GM12864 (cell line): ENCODE measurements around the gene TTC33.

Experiments
- DNase-seq: peaks from one replicate; pipeline ENCODE4 v3.0.0-alpha.2; 2011; ENCODE audit warnings: low read depth
- H3K4me3 ChIP-seq: 2 replicates; pipeline ENCODE4 v1.5.1; 2011; ENCODE audit warnings: mild to moderate bottlenecking, low read depth, low read length, control low read depth
- TF ChIP-seq, protein P1 (sequence below): IDR thresholded peaks from 2 replicates; pipeline ENCODE4 v1.5.1; 2011; ENCODE audit warnings: low read depth, mild to moderate bottlenecking, moderate library complexity, low read length, control low read depth, inconsistent platforms; ENCODE audit errors: missing control alignments

Gene TTC33

DNA sequence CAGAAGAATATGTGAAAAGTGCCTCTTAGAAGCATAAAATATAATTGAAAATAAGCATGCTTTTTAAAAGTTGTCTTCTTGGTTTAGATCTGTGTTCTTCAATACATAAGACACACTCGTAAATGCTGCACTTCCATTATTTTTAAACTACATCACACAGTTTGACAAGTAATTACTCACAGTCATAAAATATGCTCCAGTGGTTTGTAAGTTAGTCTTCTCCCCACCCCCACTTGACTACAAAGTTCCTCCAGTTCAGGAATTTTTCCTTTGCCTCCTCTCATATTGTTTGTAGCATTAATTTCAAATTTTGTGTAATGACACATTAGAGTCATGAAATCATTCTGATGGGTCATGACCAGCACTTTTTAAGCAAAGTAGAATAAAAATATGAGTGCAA lies 136.3 kb downstream of the TTC33 start:
- H3K4me3 ChIP-seq, result no peak overlapping the region
- TF ChIP-seq, protein P1, sequence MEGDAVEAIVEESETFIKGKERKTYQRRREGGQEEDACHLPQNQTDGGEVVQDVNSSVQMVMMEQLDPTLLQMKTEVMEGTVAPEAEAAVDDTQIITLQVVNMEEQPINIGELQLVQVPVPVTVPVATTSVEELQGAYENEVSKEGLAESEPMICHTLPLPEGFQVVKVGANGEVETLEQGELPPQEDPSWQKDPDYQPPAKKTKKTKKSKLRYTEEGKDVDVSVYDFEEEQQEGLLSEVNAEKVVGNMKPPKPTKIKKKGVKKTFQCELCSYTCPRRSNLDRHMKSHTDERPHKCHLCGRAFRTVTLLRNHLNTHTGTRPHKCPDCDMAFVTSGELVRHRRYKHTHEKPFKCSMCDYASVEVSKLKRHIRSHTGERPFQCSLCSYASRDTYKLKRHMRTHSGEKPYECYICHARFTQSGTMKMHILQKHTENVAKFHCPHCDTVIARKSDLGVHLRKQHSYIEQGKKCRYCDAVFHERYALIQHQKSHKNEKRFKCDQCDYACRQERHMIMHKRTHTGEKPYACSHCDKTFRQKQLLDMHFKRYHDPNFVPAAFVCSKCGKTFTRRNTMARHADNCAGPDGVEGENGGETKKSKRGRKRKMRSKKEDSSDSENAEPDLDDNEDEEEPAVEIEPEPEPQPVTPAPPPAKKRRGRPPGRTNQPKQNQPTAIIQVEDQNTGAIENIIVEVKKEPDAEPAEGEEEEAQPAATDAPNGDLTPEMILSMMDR, result no peak
- no peak for DNase-seq

DNA sequence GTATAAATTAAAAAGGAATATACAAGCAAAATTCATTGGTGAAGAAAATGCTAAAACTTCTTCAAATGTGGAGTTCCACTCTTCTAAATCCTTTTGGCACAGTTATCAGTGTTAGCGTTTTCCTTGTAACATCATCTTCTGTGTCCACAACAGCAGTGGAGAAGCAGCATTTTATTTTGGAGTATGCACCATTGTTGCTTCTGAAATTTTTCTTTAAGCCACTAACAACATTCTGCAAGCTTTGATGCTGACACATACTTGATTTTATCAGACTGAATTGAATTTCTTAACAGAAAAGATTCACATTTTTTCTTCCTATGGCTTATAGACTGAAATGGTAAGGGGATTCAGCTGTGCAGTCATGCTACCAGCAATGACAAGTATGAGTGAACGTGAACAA lies 136.8 kb downstream of the TTC33 start:
- no peak overlapping the region for H3K4me3 ChIP-seq
- TF ChIP-seq, protein P1, result no peak
- DNase-seq, result no peak

GRCh38 chr5:40616781-40617180 lies 139.0 kb downstream of the TTC33 start:
- TF ChIP-seq, protein P1, result no peak
- H3K4me3 ChIP-seq, result no peak overlapping the region
- DNase-seq, result no peak

GRCh38 chr5:40615586-40616170 lies 140.1 kb downstream of the TTC33 start:
- TF ChIP-seq, protein P1, result no peak
- H3K4me3 ChIP-seq, result no peak overlapping the region
- no peak for DNase-seq

DNA sequence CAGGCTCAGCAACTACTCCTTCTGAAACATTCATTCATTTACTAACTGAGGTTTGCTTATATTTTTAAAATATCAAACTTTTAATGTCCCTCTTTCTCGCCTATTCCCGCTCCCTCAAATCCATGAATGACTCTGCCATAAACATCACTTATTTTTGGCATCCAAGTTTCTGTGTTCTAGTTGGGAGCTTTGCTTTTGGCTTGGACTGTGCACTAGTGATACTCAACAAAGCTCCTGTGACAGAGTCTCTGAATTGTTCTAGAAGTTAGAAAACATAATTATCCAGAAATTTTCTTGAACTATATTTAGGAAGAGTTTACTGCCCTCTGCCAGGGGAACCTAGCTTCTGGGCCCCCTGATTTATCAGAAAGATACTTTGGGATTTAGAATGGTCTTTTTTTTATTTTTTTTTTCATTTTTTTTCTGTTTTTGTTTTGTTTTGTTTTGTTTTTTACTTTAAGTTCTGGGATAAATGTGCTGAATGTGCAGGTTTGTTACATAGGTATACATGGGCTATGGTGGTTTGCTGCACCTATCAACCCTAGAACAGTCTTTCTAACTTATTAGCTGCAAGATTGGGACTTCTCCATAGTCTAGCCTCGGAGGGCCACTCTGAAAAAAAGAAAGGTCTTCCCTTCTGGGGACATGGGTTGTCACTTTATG lies 140.7 kb downstream of the TTC33 start:
- no peak for DNase-seq
- TF ChIP-seq, protein P1, result no peak
- H3K4me3 ChIP-seq, result no peak overlapping the region

DNA sequence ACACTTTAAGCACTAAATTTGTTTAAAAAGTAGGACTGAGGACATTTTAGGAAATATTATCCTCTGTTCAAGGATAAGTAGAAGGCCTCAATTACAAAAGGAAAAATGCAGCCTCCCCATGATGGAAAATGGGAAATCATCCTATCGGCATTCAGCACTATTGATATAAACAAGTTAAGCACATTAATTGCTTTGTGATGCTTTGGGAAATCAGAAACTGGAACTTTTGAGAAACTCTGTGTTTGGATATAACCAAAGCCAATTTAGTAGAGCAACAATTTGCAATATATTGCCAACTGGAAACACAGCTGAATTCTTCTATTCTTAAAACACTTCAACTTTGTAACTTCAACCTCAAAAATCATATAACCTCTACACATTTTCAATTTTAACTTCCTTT lies 141.3 kb downstream of the TTC33 start:
- DNase-seq, result no peak
- no peak overlapping the region for H3K4me3 ChIP-seq
- TF ChIP-seq, protein P1, result no peak

- TF ChIP-seq, protein P1, result no peak
- no peak for DNase-seq
- H3K4me3 ChIP-seq, result no peak overlapping the region
Measured at GRCh38 chr5:40607202-40607601, 148.6 kb downstream of the TTC33 start.
